Endothelial cell of umbilical vein (primary cell): ENCODE data around the gene NTRK2. TPM values are rescaled to one million over a fixed set of nuclear protein-coding genes. Genes with fewer than 3 reads are reported as not detected.

Experiments used
- BruUV-seq: library from RNA; stranded (reverse); fragments of 400-500 nt; replicated peaks from 2 replicates; lab custom pipeline; 2021; lab: Mats Ljungman, UMichigan
- CTCF ChIA-PET: fragments of 300-600, 350-600 bp; sonication (Branson Sonifier 250); formaldehyde crosslinking; loops from one replicate; lab custom pipeline; 2021; ENCODE audit warnings: antibody characterized with exemption, inconsistent platforms; lab: Charles Lee
- POLR2A ChIA-PET: fragments of 300-600, 350-600 bp; sonication (Branson Sonifier 250); formaldehyde crosslinking; loops from one replicate; lab custom pipeline; 2021; ENCODE audit warnings: antibody characterized with exemption, inconsistent platforms; lab: Charles Lee
- DNase-seq: peaks from one replicate; pipeline ENCODE4 v3.0.0-alpha.2; 2011; ENCODE audit warnings: low read depth, low spot score
- FAIRE-seq: peaks from 2 replicates; lab custom pipeline; 2011; peaks lifted over from hg19 to GRCh38; lab: Jason Lieb, UNC
- H2AFZ ChIP-seq: 2 replicates; pipeline ENCODE4 v1.6.0; 2012; ENCODE audit warnings: low read depth, low read length, control low read depth, inconsistent platforms
- H3K27ac ChIP-seq: 2 replicates; pipeline ENCODE4 v1.5.1; 2011; ENCODE audit warnings: low read depth, mild to moderate bottlenecking, control low read depth, low read length, moderate library complexity; ENCODE audit not compliant: insufficient read depth
- H3K27me3 ChIP-seq, 2 experiments: 2 replicates each; pipeline versions ENCODE4 v1.6.0 to v1.6.1; 2011; ENCODE audit warnings: low read length in 2 of 2, mixed read lengths in 1 of 2; ENCODE audit not compliant: control insufficient read depth in 2 of 2, insufficient read depth in 2 of 2
- H3K36me3 ChIP-seq, 2 experiments: 2 replicates in 1 of 2; 3 replicates in 1 of 2; pipeline ENCODE4 v1.5.1; 2011; ENCODE audit warnings: low read length in 2 of 2, mild to moderate bottlenecking in 1 of 2, moderate library complexity in 1 of 2; ENCODE audit not compliant: control insufficient read depth in 2 of 2, insufficient read depth in 2 of 2; ENCODE audit errors: extremely low read depth in 1 of 2
- H3K4me1 ChIP-seq: 3 replicates; pipeline ENCODE4 v1.5.1; 2011; ENCODE audit warnings: mild to moderate bottlenecking, low read length; ENCODE audit not compliant: control insufficient read depth, insufficient read depth; ENCODE audit errors: extremely low read depth
- H3K4me2 ChIP-seq: 2 replicates; pipeline ENCODE4 v1.6.1; 2011; ENCODE audit warnings: low read length, control low read depth, mixed read lengths; ENCODE audit not compliant: insufficient read depth
- H3K4me3 ChIP-seq, 3 experiments: fragments of 200-600 bp in 1 of 3; sonication (generic), shearing (Covaris generic) in 1 of 3; replicated peaks in 1 of 3; 2 replicates each; pipeline ENCODE4 v1.5.1; 2011 to 2016; ENCODE audit warnings: control low read depth in 3 of 3, low read length in 3 of 3, mild to moderate bottlenecking in 2 of 3, inconsistent platforms in 1 of 3, low read depth in 1 of 3, moderate library complexity in 1 of 3; ENCODE audit not compliant: insufficient read depth in 1 of 3
- H3K79me2 ChIP-seq: 2 replicates; pipeline ENCODE4 v1.6.0; 2012; ENCODE audit warnings: low read length, inconsistent platforms; ENCODE audit not compliant: control insufficient read depth, insufficient read depth
- H3K9ac ChIP-seq: replicated peaks from 2 replicates; pipeline ENCODE3; 2011; ENCODE audit warnings: low read length, control low read depth; ENCODE audit not compliant: insufficient read depth; ENCODE audit errors: extremely low read depth
- H3K9me1 ChIP-seq: replicated peaks from 3 replicates; pipeline ENCODE4 v1.6.0; 2011; ENCODE audit warnings: mild to moderate bottlenecking, low read length; ENCODE audit not compliant: control insufficient read depth, insufficient read depth; ENCODE audit errors: extremely low read depth
- H3K9me3 ChIP-seq: replicated peaks from 2 replicates; pipeline ENCODE4 v1.5.1; 2012; ENCODE audit warnings: low read length, inconsistent platforms; ENCODE audit not compliant: control insufficient read depth, insufficient read depth
- H4K20me1 ChIP-seq: replicated peaks from 2 replicates; pipeline ENCODE3; 2011; ENCODE audit warnings: mild to moderate bottlenecking, low read length; ENCODE audit not compliant: control insufficient read depth, insufficient read depth; ENCODE audit errors: extremely low read depth
- EZH2 ChIP-seq: IDR thresholded peaks from 2 replicates; pipeline ENCODE4 v1.6.1; 2012; ENCODE audit warnings: borderline replicate concordance, low read depth, mild to moderate bottlenecking, moderate library complexity, low read length, inconsistent platforms; ENCODE audit not compliant: severe bottlenecking
- FOS ChIP-seq: IDR thresholded peaks from 2 replicates; pipeline ENCODE4 v1.6.1; 2011; ENCODE audit warnings: mild to moderate bottlenecking, low read length, moderate library complexity, borderline replicate concordance; ENCODE audit not compliant: insufficient read depth
- GATA2 ChIP-seq: IDR thresholded peaks from 2 replicates; pipeline ENCODE4 v1.7.0; 2011; ENCODE audit warnings: low read depth, mild to moderate bottlenecking, moderate library complexity, mixed read lengths, low read length; ENCODE audit not compliant: insufficient read length, insufficient read depth
- JUN ChIP-seq: IDR thresholded peaks from 2 replicates; pipeline ENCODE4 v1.6.1; 2011; ENCODE audit warnings: borderline replicate concordance, low read depth; ENCODE audit not compliant: insufficient read length, insufficient read depth
- MYC ChIP-seq: IDR thresholded peaks from one replicate; pipeline ENCODE4 v1.6.1; 2011; ENCODE audit warnings: mild to moderate bottlenecking, low read depth, low read length
- POLR2A ChIP-seq: IDR thresholded peaks from 2 replicates; pipeline ENCODE4 v1.6.1; 2012; ENCODE audit warnings: low read depth, mild to moderate bottlenecking, control low read depth, low read length
- POLR2AphosphoS5 ChIP-seq: IDR thresholded peaks from 2 replicates; pipeline ENCODE4 v1.6.1; 2012; ENCODE audit warnings: low read depth, mild to moderate bottlenecking, control low read depth, low read length, moderate library complexity; ENCODE audit not compliant: insufficient read depth
- dilution Hi-C: fragments of 300-500 bp; cut with MboI; formaldehyde crosslinking; loops from one replicate; pipeline ENCODE4 v1.15.0; 2019; ENCODE audit warnings: low sequenced_read_pairs; ENCODE audit not compliant: extremely low pct_ligation_motif_present
- intact Hi-C: fragments of 100-400 bp; cut with micrococcal nuclease; formaldehyde crosslinking; loops from one replicate; pipeline ENCODE4 v1.10.0; 2022
- polyA plus RNA-seq, 4 experiments: library from polyadenylated mRNA; depleted of rRNA in 3 of 4; stranded (reverse) in 3 of 4; unstranded in 1 of 4; fragments of >200 nt; gene quantifications; 2 replicates each; pipeline versions ENCODE4 v1.2.1 to v1.2.3, GENCODE V29; 2011 to 2012; ENCODE audit warnings: missing spikeins in 1 of 4
- total RNA-seq: library from RNA; stranded (reverse); gene quantifications from 2 replicates; pipeline ENCODE4 v1.2.3, GENCODE V29; 2021
- TF ChIP-seq, protein P1 (sequence below): IDR thresholded peaks from 2 replicates; pipeline ENCODE4 v1.6.1; 2011; ENCODE audit not compliant: insufficient read depth, insufficient read length

The NTRK2 gene
- total and polyA plus RNA-seq, 2 donors (not counting 3 experiments of a cell fraction or from before 2014, with no cell fraction given) = 0.01 to 0.13 TPM

DNA sequence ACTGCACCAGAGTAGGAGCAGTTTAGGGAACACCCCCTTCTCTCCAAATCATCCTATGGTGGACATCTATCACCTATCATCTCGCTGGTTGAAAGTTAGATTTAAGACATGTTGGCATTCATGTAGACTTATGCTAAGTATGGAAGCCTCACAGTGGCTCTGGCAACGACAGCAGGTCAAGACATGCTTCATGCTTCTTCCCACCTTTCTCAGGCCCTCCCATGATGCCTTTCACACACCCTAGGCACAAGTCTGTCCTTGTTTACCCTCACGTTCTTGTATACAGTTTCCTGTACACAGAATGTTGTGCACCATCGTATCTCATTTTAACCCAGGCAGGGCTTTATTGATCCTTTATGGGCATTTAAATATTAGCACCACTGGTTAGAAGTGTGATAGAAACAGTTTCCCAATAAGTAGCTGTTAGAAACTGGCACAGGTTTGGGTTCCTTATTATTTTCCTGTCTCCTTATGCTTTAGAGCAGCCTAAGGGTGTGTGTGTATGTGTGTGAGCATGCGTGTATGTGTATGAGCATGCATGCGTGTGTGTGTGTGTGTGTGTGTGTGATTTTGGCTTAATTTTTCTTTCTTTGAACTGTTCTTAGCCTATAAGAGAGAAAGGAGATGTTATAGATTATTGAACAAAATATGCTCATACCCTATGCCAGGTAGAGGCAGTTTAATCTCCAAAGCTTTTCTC, 160.6 kb downstream of the NTRK2 start:
- intact Hi-C loops (no loop called here), dilution Hi-C loops (no loop called here)
- no peaks in the 10 kb centered on the region for H3K9me1 ChIP-seq
- ChIA-PET CTCF (no interaction called here), POLR2A (no interaction called here)
- no peaks in the 10 kb centered on the region for H3K4me1 ChIP-seq
- H3K79me2 ChIP-seq = no peaks in the 10 kb centered on the region
- no peaks in the 10 kb centered on the region for H3K27me3 ChIP-seq
- H2AFZ ChIP-seq = no peak overlapping the region
- no peak for TF ChIP-seq POLR2AphosphoS5
- no peak for TF ChIP-seq JUN
- TF ChIP-seq GATA2 = no peak
- TF ChIP-seq MYC = no peak
- no peak for TF ChIP-seq EZH2
- TF ChIP-seq POLR2A = no peak
- TF ChIP-seq, protein P1, sequence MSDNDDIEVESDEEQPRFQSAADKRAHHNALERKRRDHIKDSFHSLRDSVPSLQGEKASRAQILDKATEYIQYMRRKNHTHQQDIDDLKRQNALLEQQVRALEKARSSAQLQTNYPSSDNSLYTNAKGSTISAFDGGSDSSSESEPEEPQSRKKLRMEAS = no peak
- TF ChIP-seq FOS = no peak
- no peak overlapping the region for H3K4me2 ChIP-seq
- H3K9ac ChIP-seq = no peak overlapping the region
- no peaks in the 10 kb centered on the region for H3K9me3 ChIP-seq
- DNase-seq = no peak
- no peak overlapping the region for H3K4me3 ChIP-seq
- H3K27ac ChIP-seq = no peak overlapping the region
- no peak for FAIRE-seq
- BruUV-seq = no TSS peak
- no peaks in the 10 kb centered on the region for H3K36me3 ChIP-seq
- H4K20me1 ChIP-seq = no peaks in the 10 kb centered on the region
